Activated CD4-positive, alpha-beta T cell treated with anti-CD3 and anti-CD28 coated beads for 48 hours (primary cell): ENCODE measurements around the gene LHFPL2.

Experiments used
- DNase-seq: peaks from one replicate; pipeline ENCODE4 v3.0.0-alpha.2; 2020

The LHFPL2 gene

GRCh38 chr5:78592735-78593386, 55.7 kb downstream of the LHFPL2 start:
- DNase-seq: no peak

DNA sequence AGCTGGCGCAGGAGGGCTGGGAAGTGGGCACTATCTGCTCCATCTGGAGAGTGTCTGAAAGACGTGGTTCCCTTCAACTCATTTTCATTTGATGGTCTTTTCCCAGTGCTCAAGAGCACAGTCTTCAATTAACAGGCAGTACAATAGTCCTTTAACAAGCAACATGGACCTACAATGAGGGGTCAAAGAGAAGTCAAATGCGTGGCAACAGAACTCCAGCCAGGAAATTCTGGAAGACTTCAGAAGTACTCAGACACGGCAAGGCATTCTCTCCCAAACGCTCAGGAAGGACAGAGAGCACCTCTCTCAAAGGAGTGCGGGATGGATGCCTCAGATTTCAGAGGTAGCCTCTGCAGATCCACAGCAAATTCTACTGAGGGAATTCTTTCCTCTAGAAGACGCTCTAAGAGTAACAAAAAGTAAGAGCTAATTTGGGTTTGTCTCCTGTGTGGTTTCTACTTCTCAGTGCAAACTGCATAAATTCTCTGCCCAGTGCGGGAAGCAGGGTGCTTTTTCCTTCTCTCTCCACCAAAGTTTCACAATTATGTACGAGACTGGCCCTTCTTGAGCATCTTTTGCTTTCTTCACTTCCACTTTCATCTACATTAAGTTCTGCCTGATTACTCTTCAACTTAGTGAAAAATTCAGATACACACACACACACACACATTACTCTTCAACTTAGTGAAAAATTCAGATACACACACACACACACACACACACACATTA, 56.4 kb downstream of the LHFPL2 start:
- DNase-seq: no peak

DNA sequence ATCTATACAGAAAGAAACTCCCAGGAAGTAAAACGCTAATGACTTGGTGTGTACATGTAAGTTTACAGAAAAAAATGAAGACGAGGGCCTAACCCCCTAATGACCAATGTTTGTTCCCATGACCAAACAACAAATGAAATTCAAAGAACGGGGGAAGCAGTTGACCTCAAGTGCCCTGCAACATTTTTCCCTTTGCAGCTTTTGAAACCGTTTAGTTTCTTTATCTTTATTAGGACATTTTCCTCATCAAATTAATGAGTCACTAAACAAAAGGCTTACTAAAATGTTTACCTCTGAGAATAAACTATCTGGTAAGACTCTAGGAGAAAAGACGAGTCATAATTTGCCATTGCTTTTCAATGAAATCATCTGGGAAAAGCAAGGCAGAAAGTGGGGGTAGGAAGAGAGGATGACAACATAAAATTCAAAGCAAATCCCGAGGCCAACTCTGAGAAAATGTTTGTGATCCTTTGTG, 57.4 kb downstream of the LHFPL2 start:
- no peak for DNase-seq

GRCh38 chr5:78589923-78590322, 58.6 kb downstream of the LHFPL2 start:
- no peak for DNase-seq

- DNase-seq: no peak
These were observed 60.1 kb downstream of the LHFPL2 start for GRCh38 chr5:78588507-78588906.

GRCh38 chr5:78587775-78588291, 60.7 kb downstream of the LHFPL2 start:
- DNase-seq: no peak

GRCh38 chr5:78587081-78587774, 61.3 kb downstream of the LHFPL2 start:
- no peak for DNase-seq

DNA sequence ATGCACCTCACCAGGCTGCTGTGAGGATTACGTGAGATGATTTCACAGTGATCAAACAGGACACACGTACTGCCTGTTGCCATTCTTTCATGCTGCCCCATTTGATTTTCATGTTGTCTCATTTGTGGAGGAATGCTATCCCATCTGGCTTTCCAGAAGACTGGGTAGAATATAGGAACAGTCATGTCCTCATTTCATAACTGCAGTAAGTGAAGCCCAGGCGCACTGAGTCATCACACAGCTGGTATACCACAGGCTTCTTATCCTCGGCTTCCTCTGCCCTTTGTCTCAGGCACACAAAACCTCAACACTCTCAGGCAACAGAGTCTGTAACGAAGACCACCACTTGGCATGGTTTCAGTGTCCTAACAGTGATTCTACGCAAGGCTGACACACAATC, 62.3 kb downstream of the LHFPL2 start:
- DNase-seq: peak; percentile 5

DNA sequence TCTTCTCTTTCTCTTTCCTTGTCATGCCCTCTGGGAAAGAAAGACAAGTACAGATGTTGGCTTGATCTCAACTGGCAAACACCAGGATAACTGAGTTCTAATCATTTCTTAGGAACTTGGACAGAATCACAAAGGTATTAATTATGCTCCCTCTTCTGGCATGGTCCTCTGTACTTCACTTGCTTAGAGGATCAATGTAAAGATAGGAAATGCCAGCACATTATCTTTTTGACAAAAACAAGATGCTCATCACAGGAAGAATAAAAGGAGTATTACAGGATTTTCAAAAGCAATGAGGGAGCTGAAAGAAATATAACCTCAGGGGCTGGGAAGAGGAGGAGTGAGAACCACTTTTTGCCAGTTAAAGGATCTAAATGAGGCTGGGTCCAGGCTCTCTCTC, 70.6 kb downstream of the LHFPL2 start:
- DNase-seq: no peak

DNA sequence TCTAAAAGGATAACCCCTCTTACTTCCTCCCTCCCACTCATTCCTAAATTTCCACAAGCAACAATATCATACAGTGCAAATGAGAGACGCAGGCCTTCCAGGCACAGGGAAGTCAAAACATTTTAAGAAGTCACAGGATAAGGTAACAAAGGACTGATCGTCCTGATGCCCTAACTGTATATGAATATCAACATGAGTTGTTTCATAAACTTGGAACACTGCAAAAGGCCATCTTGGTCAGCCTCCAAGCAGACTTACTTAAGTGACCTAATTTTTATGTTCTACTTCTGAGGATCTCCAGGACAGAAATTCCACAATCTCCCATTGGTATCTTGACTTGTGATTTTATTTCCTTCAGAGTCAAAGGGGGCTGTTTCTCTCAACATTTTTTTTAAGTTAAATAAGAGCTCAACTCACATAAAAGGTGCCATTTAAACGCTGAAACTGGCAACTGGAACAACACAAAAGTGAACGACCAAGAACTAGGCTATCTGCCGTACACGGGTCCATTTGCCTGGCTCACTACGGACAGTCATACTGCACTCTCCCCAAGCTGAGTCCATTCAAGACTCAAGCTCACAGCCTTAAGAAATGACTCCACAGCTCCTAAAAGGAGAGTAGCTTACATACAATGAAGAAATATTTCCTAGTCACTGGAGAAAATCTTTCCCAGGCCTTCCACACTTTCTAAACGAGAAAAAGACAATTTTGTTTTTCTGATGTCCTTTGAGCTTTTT, 71.3 kb downstream of the LHFPL2 start:
- DNase-seq: no peak

DNA sequence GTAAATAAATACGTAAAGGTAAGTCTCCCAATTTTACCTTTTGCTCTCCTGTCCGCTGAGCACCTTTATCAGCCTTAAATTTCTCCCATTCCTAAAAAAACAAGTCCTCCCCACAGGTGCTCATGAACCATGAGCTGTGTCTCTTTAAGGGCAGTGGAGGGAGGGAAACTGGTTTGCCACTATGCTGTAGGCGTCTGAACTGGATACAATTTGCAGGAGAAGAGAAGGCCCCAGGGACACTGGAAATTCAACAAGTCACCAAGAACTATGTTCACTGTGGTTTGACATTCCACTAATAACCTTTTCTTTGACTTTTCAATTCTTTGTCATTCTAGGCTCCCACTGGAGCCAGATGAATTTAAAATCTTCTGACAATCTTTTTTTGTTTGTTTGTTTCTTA, 72.2 kb downstream of the LHFPL2 start:
- no peak for DNase-seq

GRCh38 chr5:78574731-78575161, 73.8 kb downstream of the LHFPL2 start:
- DNase-seq: no peak

GRCh38 chr5:78574131-78574673, 74.4 kb downstream of the LHFPL2 start:
- no peak for DNase-seq

DNA sequence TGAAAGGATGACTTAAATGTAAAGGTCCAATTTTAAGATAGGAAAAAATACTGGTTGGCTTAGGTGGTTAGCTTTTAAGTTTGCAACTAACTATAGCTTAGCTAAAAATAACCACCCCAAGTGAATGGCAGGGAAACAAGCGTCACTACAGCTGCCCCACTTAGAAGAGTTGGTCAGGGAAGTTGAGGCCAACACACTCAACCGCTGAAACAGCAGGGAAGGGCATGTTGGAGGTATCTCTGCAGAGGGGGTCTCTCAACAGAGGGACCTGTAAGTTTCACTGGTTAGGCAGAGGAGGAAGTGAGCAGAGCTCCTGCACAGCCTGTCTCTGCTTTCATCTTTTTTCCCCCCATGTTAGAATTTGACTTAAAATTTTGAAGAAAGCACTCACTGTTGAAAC, 75.3 kb downstream of the LHFPL2 start:
- no peak for DNase-seq

- DNase-seq: no peak
These were observed 77.9 kb downstream of the LHFPL2 start for GRCh38 chr5:78570646-78571045.

DNA sequence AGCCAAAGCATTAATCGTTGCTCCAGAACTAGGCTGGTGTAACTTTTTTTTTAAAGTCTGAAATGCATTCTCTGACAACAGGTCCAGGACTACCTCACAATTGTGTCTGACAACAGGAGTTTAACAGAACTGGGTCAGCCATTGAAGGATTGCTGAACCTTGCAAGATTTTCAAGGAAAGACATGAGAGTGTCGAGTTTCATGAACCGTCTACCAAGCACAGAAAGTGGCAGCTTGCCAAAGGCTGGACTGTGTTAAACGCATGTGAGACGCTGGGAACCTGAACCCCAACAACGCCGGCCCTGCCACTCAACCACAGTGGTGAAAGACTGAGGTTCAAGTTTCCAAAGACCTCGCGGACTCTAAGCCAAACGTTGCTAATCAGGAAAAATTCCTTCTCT, 79.1 kb downstream of the LHFPL2 start:
- DNase-seq: no peak

DNA sequence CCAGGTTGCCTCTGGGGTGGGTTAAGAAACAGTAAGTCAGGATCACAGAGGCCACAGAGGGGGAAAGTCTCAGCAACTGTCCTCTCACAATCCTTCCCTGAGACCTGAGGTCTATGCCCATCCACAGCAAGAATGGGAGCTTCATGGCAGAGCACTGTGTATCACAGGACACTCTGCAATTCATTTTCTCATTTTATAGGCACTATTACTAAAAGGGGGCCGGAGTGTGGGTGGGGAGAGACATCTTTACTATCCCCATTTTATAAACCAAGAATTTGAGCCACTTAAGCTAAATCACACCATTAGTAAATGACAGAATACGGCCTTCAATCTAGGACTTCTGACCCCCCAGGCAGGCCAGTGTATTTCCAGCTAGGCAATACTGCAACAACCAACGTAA, 79.9 kb downstream of the LHFPL2 start:
- no peak for DNase-seq

DNA sequence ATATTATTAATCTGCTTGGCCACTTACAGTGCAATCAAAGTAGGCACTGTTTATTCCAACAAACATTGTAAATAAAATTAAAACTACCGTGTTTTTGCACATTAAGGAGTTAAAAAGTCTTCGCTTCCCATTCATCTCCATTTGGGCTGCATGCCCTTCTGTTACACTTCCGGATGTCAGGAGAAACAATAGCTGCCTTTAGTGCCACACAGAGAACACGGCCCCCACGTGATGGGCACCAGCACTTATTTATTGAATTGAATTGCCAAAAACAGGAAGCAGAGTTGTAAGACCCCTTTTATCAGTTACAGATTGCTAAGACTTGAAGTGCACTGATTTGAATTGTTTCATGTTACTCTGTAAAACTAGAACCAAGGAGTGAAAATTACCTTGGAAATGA, 80.4 kb downstream of the LHFPL2 start:
- no peak for DNase-seq

GRCh38 chr5:78567617-78568016, 81.0 kb downstream of the LHFPL2 start:
- no peak for DNase-seq

DNA sequence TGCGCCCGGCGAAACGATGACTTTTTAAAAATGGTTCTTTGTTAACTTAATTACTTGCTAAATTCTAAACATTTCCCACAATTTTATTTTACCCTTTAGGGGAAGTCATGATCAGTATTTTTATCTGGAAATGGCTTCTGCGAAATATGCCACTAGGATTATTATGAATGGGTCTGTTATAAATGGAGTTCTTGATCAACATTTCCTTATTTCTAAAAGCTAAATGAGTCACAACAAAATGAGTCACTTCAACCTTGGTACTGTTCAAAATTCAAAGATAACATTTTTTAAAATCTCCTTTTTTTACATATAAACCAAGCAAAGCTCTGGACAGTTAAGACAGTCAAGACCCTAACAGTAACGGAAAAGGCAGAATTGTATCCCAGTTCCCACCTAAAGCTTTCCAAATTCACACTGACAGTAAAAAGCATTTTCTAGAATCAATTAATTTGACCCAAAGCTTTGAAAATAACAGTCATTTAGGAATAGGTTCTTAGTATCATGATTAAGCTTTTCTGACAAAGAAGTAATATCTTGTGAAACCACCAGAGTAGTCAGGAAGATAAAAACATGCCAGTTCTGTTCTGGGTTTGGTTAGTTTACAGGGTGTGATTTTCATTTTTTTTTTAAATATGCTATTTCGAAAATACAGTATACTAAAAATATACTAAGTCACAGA, 81.7 kb downstream of the LHFPL2 start:
- no peak for DNase-seq

DNA sequence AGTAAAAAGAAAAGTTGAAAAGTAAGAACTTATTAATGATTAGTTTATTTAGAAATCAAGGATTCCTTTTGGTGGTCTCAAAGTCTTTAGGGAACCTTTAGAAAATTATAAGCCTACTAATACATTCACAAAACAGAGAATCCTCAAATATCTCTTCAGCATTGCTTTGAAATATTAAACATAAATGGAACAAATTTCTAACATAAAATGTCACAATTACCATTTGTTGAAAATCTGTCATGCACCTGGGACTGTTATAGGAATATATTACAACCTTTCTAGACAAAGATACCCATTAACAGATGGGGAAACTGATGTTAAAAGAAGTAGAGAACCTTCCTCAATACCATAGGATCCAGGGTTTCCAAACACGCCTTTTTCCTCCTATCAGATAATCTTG, 83.2 kb downstream of the LHFPL2 start:
- no peak for DNase-seq

- DNase-seq: no peak
These were observed 85.0 kb downstream of the LHFPL2 start for GRCh38 chr5:78563621-78564020.
